Right lobe of liver (tissue), 6 donors: ENCODE results near the gene C2orf92. TPM values are rescaled to one million over a fixed set of nuclear protein-coding genes. Genes with fewer than 3 reads are reported as not detected.

Experiments
- ATAC-seq, 4 donors: fragments of 200-7000 bp; cut with Tn5 transposase; one replicate each; pipeline ENCODE4 v1.9.1; 2020; ENCODE audit warnings: mild to moderate bottlenecking in 4 of 4, moderate library complexity in 4 of 4
- DNase-seq, 3 donors: peaks; one replicate each; pipeline ENCODE4 v3.0.0-alpha.2; 2020
- H3K27ac ChIP-seq, 3 donors: fragments of 200-600 bp; one replicate each; pipeline ENCODE4 v1.8.0; 2022
- H3K27me3 ChIP-seq, 2 donors: fragments of 200-600 bp; one replicate each; pipeline ENCODE4 v1.8.0; 2022
- H3K36me3 ChIP-seq, 4 donors: fragments of 200-600 bp; sonication (generic) in 1 of 4; one replicate each; pipeline versions ENCODE4 v1.5.1 to v1.8.0; 2017 to 2022; ENCODE audit warnings: control low read depth in 1 of 4
- H3K4me1 ChIP-seq, 4 donors: fragments of 200-600 bp; sonication (generic) in 1 of 4; one replicate each; pipeline versions ENCODE4 v1.5.1 to v1.8.0; 2017 to 2022; ENCODE audit warnings: control low read depth in 1 of 4
- H3K4me3 ChIP-seq, 3 donors: fragments of 200-600 bp; one replicate each; pipeline ENCODE4 v1.8.0; 2022
- H3K9me3 ChIP-seq, 4 donors: fragments of 200-600 bp; sonication (generic) in 1 of 4; one replicate each; pipeline versions ENCODE4 v1.5.1 to v1.8.0; 2017 to 2022; ENCODE audit warnings: control low read depth in 1 of 4
- CTCF ChIP-seq, 4 donors: fragments of 200-600 bp in 3 of 4; fragments of 450-650 bp in 1 of 4; IDR thresholded peaks; one replicate each; pipeline versions ENCODE4 v1.5.1 to v1.8.0; 2016 to 2022; ENCODE audit warnings: antibody characterized with exemption in 4 of 4, mild to moderate bottlenecking in 2 of 4
- POLR2A ChIP-seq: fragments of 450-650 bp; IDR thresholded peaks from one replicate; pipeline ENCODE4 v1.6.1; 2017; ENCODE audit warnings: antibody characterized with exemption, mild to moderate bottlenecking
- WGBS: methylation state at CpG from one replicate; pipeline ENCODE4 v1.1.6; 2018; ENCODE audit warnings: low coverage, low lambda C conversion rate; ENCODE audit not compliant: insufficient coverage; ENCODE audit errors: missing lambda C conversion rate; 5-methylcytosine and 5-hydroxymethylcytosine counted together
- intact Hi-C, 2 donors: fragments of 100-400 bp; cut with DNase I; formaldehyde crosslinking; loops; one replicate each; pipeline versions ENCODE4 v1.11.2 to v1.14.1; 2022
- total RNA-seq, 6 experiments: library from RNA; depleted of rRNA in 2 of 6; stranded (reverse); fragments of >200 nt in 2 of 6; fragmentation: NEBNext Ultra II Directional in 3 of 6; extraction: Animal tissue kit (Norgen Biotek cat#: 25700) in 3 of 6; gene quantifications; one replicate each; pipeline versions ENCODE4 v1.1.0 to v1.2.4, GENCODE V29; 2016 to 2023
- donor health status: DM: no; HTN: yes; CAD: no.
- donor health status: DM: no; HTN: no; CAD: no.
- donor health status: DM: no; HTN: no; CAD: no.
- donor health status: DM: no; HTN: yes; CAD: no.
- donor health status: DM: no; HTN: yes; CAD: no.

C2orf92 gene
- total RNA-seq, 6 experiments from 2014 or later, result 2.0 to 12.8 (median 4.4) TPM

DNA sequence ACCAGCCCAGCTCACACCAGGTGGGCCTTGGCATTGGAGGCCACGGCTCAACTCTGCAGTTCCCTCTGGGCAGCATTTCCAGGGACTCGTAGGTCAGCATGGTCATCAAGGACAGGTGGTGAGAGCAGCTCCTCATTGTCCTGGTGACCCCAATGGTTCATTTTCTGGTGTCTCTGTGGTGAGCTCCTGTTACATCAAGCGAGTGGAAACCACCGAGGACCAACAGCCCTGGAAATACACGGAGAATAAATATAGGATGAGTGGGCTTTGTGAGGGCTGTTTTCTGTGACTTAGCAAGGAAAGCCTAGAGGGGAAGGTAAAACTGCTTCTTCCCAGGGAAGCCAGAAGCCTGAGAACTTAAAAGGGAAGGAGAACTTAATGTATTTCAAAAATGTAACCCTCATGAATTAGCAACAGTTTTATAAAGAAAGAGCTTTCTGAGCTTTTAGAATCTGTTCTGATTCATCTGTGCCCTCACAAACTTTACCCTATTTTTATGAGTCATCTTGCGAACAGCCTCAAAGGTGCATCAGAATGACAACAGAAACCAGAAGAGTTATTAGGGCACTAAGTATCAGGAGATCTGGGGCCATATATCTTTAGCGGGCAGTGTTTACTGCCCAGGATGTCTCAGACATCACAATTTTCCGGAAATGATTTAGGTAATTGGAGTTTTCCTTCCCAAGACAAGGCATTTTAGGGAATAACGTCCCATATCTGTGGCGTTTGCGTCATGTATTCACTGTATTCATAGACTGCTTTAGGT is 18.7 kb downstream of the C2orf92 start:
- ATAC-seq (no peak), DNase-seq (no peak)
- intact Hi-C loops, result no loop called here
- Histone ChIP-seq H3K4me3 (no peak overlapping the region), H3K4me1 (no peaks in the 10 kb centered on the region), H3K27ac (no peak overlapping the region), H3K9me3 (no peaks in the 10 kb centered on the region), H3K36me3 (no peaks in the 10 kb centered on the region), H3K27me3 (no peaks in the 10 kb centered on the region)
- 80% methylated on average over 7 of the region's 11 CpGs for WGBS
- TF ChIP-seq POLR2A, result no peak
- no peak for TF ChIP-seq CTCF (IDR thresholded peaks at IDR 0.05)

DNA sequence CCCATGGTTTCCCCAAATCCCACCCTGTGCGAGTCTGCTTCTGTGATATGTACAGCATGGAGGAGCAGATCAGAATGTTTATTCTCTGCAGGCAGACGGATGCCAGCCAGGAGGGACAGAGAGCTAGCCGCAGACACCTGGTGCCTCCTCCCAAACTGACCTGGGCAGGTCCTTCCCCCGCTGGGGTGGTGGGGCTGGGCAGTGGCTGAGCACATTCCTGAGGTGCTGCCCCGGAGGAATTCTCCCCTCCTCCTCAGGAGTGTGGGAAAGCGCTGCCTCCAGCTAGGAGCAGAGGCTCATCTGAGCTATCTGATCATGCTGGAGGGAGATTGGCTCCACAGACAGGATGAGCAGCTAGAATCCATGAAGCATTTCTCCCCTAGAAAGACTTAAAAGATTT is 21.7 kb downstream of the C2orf92 start:
- no peak overlapping the region for H3K27ac ChIP-seq
- H3K4me1 ChIP-seq, result no peaks in the 10 kb centered on the region
- WGBS, result no CpG with 5 or more reads among the region's 6 CpGs
- DNase-seq, result no peak
- H3K4me3 ChIP-seq, result no peak overlapping the region
- no peak for ATAC-seq
- no peaks in the 10 kb centered on the region for H3K36me3 ChIP-seq
- H3K27me3 ChIP-seq, result no peaks in the 10 kb centered on the region
- no peak for TF ChIP-seq POLR2A
- no peak for TF ChIP-seq CTCF (IDR thresholded peaks at IDR 0.05)
- intact Hi-C loops, result loop anchor here in 1 of 2 donors (10.0 kb wide), 1 partner anchor 96 kb away; no protein-coding TSS in a partner anchor
- H3K9me3 ChIP-seq, result no peaks in the 10 kb centered on the region

DNA sequence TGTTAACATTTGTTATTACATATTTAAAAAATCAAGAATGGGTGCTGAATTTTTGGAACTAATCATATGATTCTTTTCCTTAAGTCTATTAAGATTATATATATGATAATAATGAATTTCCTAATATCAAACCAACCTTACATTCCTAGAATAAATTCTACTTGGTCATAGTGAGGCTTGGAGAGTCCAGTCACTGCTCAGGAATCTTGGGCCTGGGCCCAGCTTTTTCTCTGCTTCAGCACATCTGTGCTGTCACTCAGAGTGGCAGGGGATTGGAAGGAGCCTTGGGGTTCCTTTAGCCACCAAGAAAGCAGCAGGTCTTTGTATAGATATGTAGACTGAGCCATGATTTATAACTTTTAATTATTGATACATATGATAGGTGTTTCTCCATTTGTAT is 24.0 kb downstream of the C2orf92 start:
- Histone ChIP-seq H3K4me1 (peaks cover 0 to 4% (median 0%) of the 10 kb centered on the region in 4 donors), H3K9me3 (no peaks in the 10 kb centered on the region), H3K36me3 (no peaks in the 10 kb centered on the region), H3K27ac (no peak overlapping the region), H3K4me3 (no peak overlapping the region), H3K27me3 (no peaks in the 10 kb centered on the region)
- no peak for ATAC-seq
- no peak for TF ChIP-seq POLR2A
- TF ChIP-seq CTCF (IDR thresholded peaks at IDR 0.05), result no peak
- intact Hi-C loops, result loop anchor here in 1 of 2 donors (10.0 kb wide), 1 partner anchor 99 kb away; no protein-coding TSS in a partner anchor
- DNase-seq, result no peak

- WGBS, result 99% methylated on average over 5 of the region's 5 CpGs
- intact Hi-C loops, result loop anchor here in 1 of 2 donors (10.0 kb wide), 1 partner anchor 101 kb away; no protein-coding TSS in a partner anchor
- H3K4me3 ChIP-seq, result no peak overlapping the region
- H3K4me1 ChIP-seq, result peaks cover 0 to 4% (median 0%) of the 10 kb centered on the region in 4 donors
- no peaks in the 10 kb centered on the region for H3K9me3 ChIP-seq
- no peaks in the 10 kb centered on the region for H3K27me3 ChIP-seq
- ATAC-seq (no peak), DNase-seq (peak in 1 of 3 donors; percentile 18)
- no peak for TF ChIP-seq POLR2A
- no peak for TF ChIP-seq CTCF (IDR thresholded peaks at IDR 0.05)
- no peaks in the 10 kb centered on the region for H3K36me3 ChIP-seq
- no peak overlapping the region for H3K27ac ChIP-seq
These were observed 26.2 kb downstream of the C2orf92 start for GRCh38 chr2:97695744-97696143.
